Mesenchymal stem cell (in vitro differentiated cells and primary cell): ENCODE data around the gene LRRC7.

Experiments
- DNase-seq: peaks from one replicate; pipeline ENCODE4 v3.0.0-alpha.2; 2013
- H2AFZ ChIP-seq: one replicate; pipeline ENCODE4 v1.6.1; 2013; ENCODE audit warnings: low read depth, mild to moderate bottlenecking, control low read depth, inconsistent platforms, low read length, moderate library complexity
- H2AK5ac ChIP-seq: 2 replicates; pipeline ENCODE4 v1.6.1; 2013; ENCODE audit warnings: low read length, moderate library complexity, mild to moderate bottlenecking, inconsistent platforms; ENCODE audit not compliant: severe bottlenecking
- H2BK120ac ChIP-seq: one replicate; pipeline ENCODE4 v1.6.1; 2013; ENCODE audit warnings: low read depth, mild to moderate bottlenecking, inconsistent platforms, low read length, moderate library complexity
- H2BK12ac ChIP-seq, 2 experiments: one replicate each; pipeline ENCODE4 v1.6.1; 2013; ENCODE audit warnings: inconsistent platforms in 2 of 2, low read length in 2 of 2, mild to moderate bottlenecking in 2 of 2, moderate library complexity in 2 of 2, control low read depth in 1 of 2
- H2BK15ac ChIP-seq: one replicate; pipeline ENCODE4 v1.6.1; 2013; ENCODE audit warnings: mild to moderate bottlenecking, low read depth, inconsistent platforms; ENCODE audit not compliant: poor library complexity, severe bottlenecking
- H2BK5ac ChIP-seq: 2 replicates; pipeline ENCODE4 v1.6.1; 2013; ENCODE audit warnings: low read depth, mild to moderate bottlenecking, low read length, control low read depth, inconsistent platforms; ENCODE audit not compliant: poor library complexity, severe bottlenecking
- H3K14ac ChIP-seq, 2 experiments: one replicate each; pipeline ENCODE4 v1.6.1; 2013; ENCODE audit warnings: inconsistent platforms in 2 of 2, low read length in 2 of 2, control low read depth in 1 of 2, mild to moderate bottlenecking in 1 of 2, moderate library complexity in 1 of 2
- H3K18ac ChIP-seq, 2 experiments: one replicate each; pipeline ENCODE4 v1.6.1; 2013; ENCODE audit warnings: inconsistent platforms in 2 of 2, low read length in 2 of 2, control low read depth in 1 of 2, low read depth in 1 of 2, mild to moderate bottlenecking in 1 of 2
- H3K23ac ChIP-seq, 2 experiments: one replicate each; pipeline ENCODE4 v1.6.1; 2013; ENCODE audit warnings: inconsistent platforms in 2 of 2, low read length in 2 of 2, mild to moderate bottlenecking in 2 of 2, moderate library complexity in 2 of 2, control low read depth in 1 of 2
- H3K27ac ChIP-seq: 2 replicates; pipeline ENCODE4 v1.5.1; 2013; ENCODE audit warnings: mild to moderate bottlenecking, moderate library complexity, low read length, control low read depth, inconsistent platforms; ENCODE audit not compliant: poor library complexity, severe bottlenecking
- H3K27me3 ChIP-seq, 2 experiments: 2 replicates each; pipeline versions ENCODE4 v1.6.1 to v1.7.0; 2013; ENCODE audit warnings: low read length in 2 of 2, mild to moderate bottlenecking in 2 of 2, moderate library complexity in 2 of 2, control low read depth in 1 of 2, inconsistent platforms in 1 of 2; ENCODE audit not compliant: control insufficient read depth in 1 of 2, insufficient read depth in 1 of 2
- H3K36me3 ChIP-seq, 2 experiments: 2 replicates each; pipeline versions ENCODE4 v1.6.1 to v1.7.0; 2013; ENCODE audit warnings: low read length in 2 of 2, control low read depth in 1 of 2, inconsistent platforms in 1 of 2, low read depth in 1 of 2, mild to moderate bottlenecking in 1 of 2; ENCODE audit not compliant: insufficient read depth in 2 of 2, control insufficient read depth in 1 of 2
- H3K4ac ChIP-seq, 2 experiments: one replicate each; pipeline ENCODE4 v1.6.1; 2013; ENCODE audit warnings: inconsistent platforms in 2 of 2, low read length in 2 of 2, mild to moderate bottlenecking in 2 of 2, moderate library complexity in 2 of 2, control low read depth in 1 of 2, low read depth in 1 of 2
- H3K4me1 ChIP-seq: 2 replicates; pipeline ENCODE4 v1.6.1; 2013; ENCODE audit warnings: low read depth, low read length, control low read depth; ENCODE audit not compliant: control insufficient read depth, insufficient read depth
- H3K4me2 ChIP-seq: 2 replicates; pipeline ENCODE4 v1.6.1; 2013; ENCODE audit warnings: low read length, mild to moderate bottlenecking, inconsistent platforms; ENCODE audit not compliant: poor library complexity, severe bottlenecking
- H3K4me3 ChIP-seq, 2 experiments: 2 replicates each; pipeline versions ENCODE4 v1.5.1 to v1.7.0; 2013; ENCODE audit warnings: low read length in 2 of 2, mild to moderate bottlenecking in 2 of 2, control low read depth in 1 of 2, low read depth in 1 of 2; ENCODE audit not compliant: insufficient read depth in 1 of 2
- H3K79me1 ChIP-seq: replicated peaks from 2 replicates; pipeline ENCODE4 v1.6.1; 2013; ENCODE audit warnings: mild to moderate bottlenecking, control low read depth, low read length, inconsistent platforms; ENCODE audit not compliant: poor library complexity, severe bottlenecking
- H3K9ac ChIP-seq: 2 replicates; pipeline ENCODE4 v1.7.0; 2013; ENCODE audit warnings: mild to moderate bottlenecking, low read length, moderate library complexity
- H3K9me3 ChIP-seq: 2 replicates; pipeline ENCODE4 v1.7.0; 2013; ENCODE audit warnings: mild to moderate bottlenecking, low read length; ENCODE audit not compliant: control insufficient read depth
- H4K8ac ChIP-seq: one replicate; pipeline ENCODE4 v1.6.1; 2013; ENCODE audit warnings: inconsistent platforms, mild to moderate bottlenecking, low read length, moderate library complexity
- H4K91ac ChIP-seq: one replicate; pipeline ENCODE4 v1.6.1; 2013; ENCODE audit warnings: mild to moderate bottlenecking, low read length, inconsistent platforms
- WGBS: methylation state at CpG from one replicate; pipeline ENCODE4 v1.1.7; 2013; ENCODE audit warnings: mixed read lengths; 5-methylcytosine and 5-hydroxymethylcytosine counted together

Gene LRRC7

GRCh38 chr1:69755647-69756046, 187.9 kb downstream of the LRRC7 start:
- no peak overlapping the region for H4K8ac ChIP-seq
- WGBS = no CpG with 5 or more reads among the region's 1 CpG
- no peaks in the 10 kb centered on the region for H3K9me3 ChIP-seq

GRCh38 chr1:69765951-69766350, 198.2 kb downstream of the LRRC7 start:
- Histone ChIP-seq H3K18ac (no peak overlapping the region), H4K91ac (no peak overlapping the region), H2AFZ (no peak overlapping the region), H2BK5ac (no peak overlapping the region), H2BK15ac (no peak overlapping the region), H3K23ac (no peak overlapping the region), H3K4me1 (no peaks in the 10 kb centered on the region), H2BK120ac (no peak overlapping the region), H3K27me3 (no peaks in the 10 kb centered on the region), H3K9me3 (no peaks in the 10 kb centered on the region), H2AK5ac (no peak overlapping the region), H3K14ac (no peak overlapping the region), H3K36me3 (no peaks in the 10 kb centered on the region), H3K4me2 (no peak overlapping the region), H3K27ac (no peak overlapping the region), H3K79me1 (no peaks in the 10 kb centered on the region), H2BK12ac (no peak overlapping the region), H3K4me3 (no peak overlapping the region), H3K9ac (no peak overlapping the region), H3K4ac (no peak overlapping the region), H4K8ac (no peak overlapping the region)
- no peak for DNase-seq
- WGBS = 0% methylated on average over 1 of the region's 2 CpGs

More at GRCh38 chr1:69755647-69756046, 187.9 kb downstream of the LRRC7 start:
- H3K14ac ChIP-seq = no peak overlapping the region
- H3K18ac ChIP-seq = no peak overlapping the region
- no peak overlapping the region for H3K23ac ChIP-seq
- H3K4ac ChIP-seq = no peak overlapping the region
- H3K4me3 ChIP-seq = no peak overlapping the region
- H3K9ac ChIP-seq = no peak overlapping the region
- H3K79me1 ChIP-seq = no peaks in the 10 kb centered on the region
- H2AFZ ChIP-seq = no peak overlapping the region
- no peaks in the 10 kb centered on the region for H3K36me3 ChIP-seq
- DNase-seq = no peak
- H3K4me1 ChIP-seq = no peaks in the 10 kb centered on the region
- H3K27me3 ChIP-seq = no peaks in the 10 kb centered on the region
- no peak overlapping the region for H3K27ac ChIP-seq
- no peak overlapping the region for H3K4me2 ChIP-seq
- H2BK120ac ChIP-seq = no peak overlapping the region
- H4K91ac ChIP-seq = no peak overlapping the region
- H2BK12ac ChIP-seq = no peak overlapping the region
- H2BK5ac ChIP-seq = no peak overlapping the region
- H2BK15ac ChIP-seq = no peak overlapping the region
- no peak overlapping the region for H2AK5ac ChIP-seq

- Histone ChIP-seq H2BK5ac (no peak overlapping the region), H2BK120ac (no peak overlapping the region), H3K4ac (no peak overlapping the region), H3K79me1 (no peaks in the 10 kb centered on the region), H3K27me3 (no peaks in the 10 kb centered on the region), H3K14ac (no peak overlapping the region), H3K4me3 (no peak overlapping the region), H3K4me1 (no peaks in the 10 kb centered on the region), H3K27ac (no peak overlapping the region), H3K9me3 (no peaks in the 10 kb centered on the region), H2AK5ac (no peak overlapping the region), H3K18ac (no peak overlapping the region), H2BK15ac (no peak overlapping the region), H3K36me3 (no peaks in the 10 kb centered on the region), H2BK12ac (no peak overlapping the region), H2AFZ (no peak overlapping the region), H3K4me2 (no peak overlapping the region), H4K91ac (no peak overlapping the region), H3K23ac (no peak overlapping the region), H4K8ac (no peak overlapping the region), H3K9ac (no peak overlapping the region)
- no peak for DNase-seq
- WGBS = 75% methylated on average over 7 of the region's 7 CpGs
Observed at GRCh38 chr1:69766431-69767180, 198.9 kb downstream of the LRRC7 start.

GRCh38 chr1:69776555-69776954, 208.8 kb downstream of the LRRC7 start:
- Histone ChIP-seq H2AK5ac (no peak overlapping the region), H3K9ac (no peak overlapping the region), H4K8ac (no peak overlapping the region), H3K27ac (no peak overlapping the region), H3K18ac (no peak overlapping the region), H3K23ac (no peak overlapping the region), H3K4me2 (no peak overlapping the region), H2BK12ac (no peak overlapping the region), H3K27me3 (no peaks in the 10 kb centered on the region), H2AFZ (no peak overlapping the region), H4K91ac (no peak overlapping the region), H3K36me3 (no peaks in the 10 kb centered on the region), H3K4me3 (no peak overlapping the region), H3K4me1 (no peaks in the 10 kb centered on the region), H2BK120ac (no peak overlapping the region), H2BK15ac (no peak overlapping the region), H3K4ac (no peak overlapping the region), H3K79me1 (no peaks in the 10 kb centered on the region), H2BK5ac (no peak overlapping the region), H3K14ac (no peak overlapping the region), H3K9me3 (no peaks in the 10 kb centered on the region)
- no peak for DNase-seq
- WGBS = no CpG with 5 or more reads among the region's 1 CpG
